ENCODE data around the gene SLC2A4RG. TPM values are rescaled to one million over a fixed set of nuclear protein-coding genes. Genes with fewer than 3 reads are reported as not detected.

SLC2A4RG gene
- total and polyA plus RNA-seq, 2 of the 13 experiments (the other 11 are each of a cell fraction or from before 2014, with no cell fraction given) = 91.4 to 95.9 TPM

DNA sequence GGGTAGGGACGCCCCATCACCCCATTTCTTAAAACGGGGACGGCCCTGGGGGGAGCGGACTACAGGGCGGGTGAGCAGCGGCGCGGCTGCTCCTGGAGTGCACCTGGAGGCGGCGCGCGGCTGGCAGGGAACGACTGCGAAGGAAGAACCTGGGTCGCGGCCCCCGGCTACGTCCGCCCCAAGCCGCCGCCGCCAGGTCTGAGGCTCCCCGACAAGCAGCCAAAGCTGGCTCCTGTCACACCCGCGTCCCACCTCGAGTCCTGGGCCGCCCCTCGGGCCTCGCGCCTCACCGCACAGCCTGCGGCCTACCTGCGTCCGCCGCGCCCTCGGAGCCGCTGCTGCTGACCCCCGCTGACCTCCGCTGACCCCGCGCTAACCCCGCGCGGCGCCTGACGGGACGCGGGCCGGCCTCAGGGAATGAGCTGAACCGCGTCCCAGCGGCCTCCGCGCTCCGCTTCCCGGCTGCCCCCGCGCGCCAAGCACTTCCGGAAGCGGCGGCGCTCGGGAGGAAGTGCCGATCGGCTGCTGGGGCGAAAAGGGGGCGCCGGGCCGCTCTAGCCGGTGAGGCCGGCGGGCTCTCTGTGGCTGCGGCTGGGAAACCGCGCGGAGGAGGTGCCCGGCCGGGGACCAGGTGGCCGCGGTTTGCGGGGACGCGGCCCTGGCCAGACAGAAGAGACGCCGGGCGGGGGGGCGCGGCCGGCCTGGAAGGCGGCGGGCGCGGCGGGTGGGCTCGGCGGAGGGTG, 31.8 kb upstream of the SLC2A4RG start, which contains the start of the genes ARFRP1 and ZGPAT (continued):
- TF ChIP-seq CCAR2 (optimal IDR thresholded peaks at IDR 0.05; ENCODE audit: low read depth, low read length) (no peak), MAFK (conservative IDR thresholded peaks at IDR 0.05 in 1 of 2, IDR thresholded peaks at IDR 0.05 in 1 of 2; ENCODE audit: low read length in 2 of 2) (no peak), KMT2B (CRISPR knock-in tag; IDR thresholded peaks at IDR 0.05) (peak; percentile 88), ZNF790 (CRISPR knock-in tag; IDR thresholded peaks at IDR 0.05; ENCODE audit: borderline replicate concordance) (peak; percentile 95; the same call in 1 of the 2 replicates), ZNF670 (CRISPR knock-in tag; IDR thresholded peaks at IDR 0.05; ENCODE audit: borderline replicate concordance) (peak; percentile 89; the same call in 1 of the 2 replicates), ZNF878 (CRISPR knock-in tag; IDR thresholded peaks at IDR 0.05) (no peak), TBX2 (CRISPR knock-in tag; IDR thresholded peaks at IDR 0.05; ENCODE audit: borderline replicate concordance) (peak; percentile 82), ZNF12 (CRISPR knock-in tag; IDR thresholded peaks at IDR 0.05) (no peak; the same call in 1 of the 2 replicates), RNF2 (conservative IDR thresholded peaks at IDR 0.05; ENCODE audit: low read depth) (peak; percentile 98), ZNF20 (CRISPR knock-in tag; IDR thresholded peaks at IDR 0.05) (no peak), ZNF251 (CRISPR knock-in tag; IDR thresholded peaks at IDR 0.05) (no peak), SRSF1 (optimal IDR thresholded peaks at IDR 0.05; ENCODE audit: low read depth, low read length) (peak; percentile 85), MEIS2 (CRISPR knock-in tag; IDR thresholded peaks at IDR 0.05) (peak; percentile 80), ETV5 (CRISPR knock-in tag; IDR thresholded peaks at IDR 0.05; ENCODE audit: borderline replicate concordance) (peak; percentile 92), ZNF709 (CRISPR knock-in tag; IDR thresholded peaks at IDR 0.05) (peak; percentile 98), MED13 (CRISPR knock-in tag; IDR thresholded peaks at IDR 0.05) (peak; percentile 83; the same call in 1 of the 2 replicates), ZNF564 (CRISPR knock-in tag; IDR thresholded peaks at IDR 0.05) (peak; percentile 94), KDM3A (CRISPR knock-in tag; IDR thresholded peaks at IDR 0.05; ENCODE audit: low read depth) (peak; percentile 64), ZNF513 (CRISPR knock-in tag; conservative IDR thresholded peaks at IDR 0.05) (peak; percentile 100), DR1 (CRISPR knock-in tag; IDR thresholded peaks at IDR 0.05) (peak; percentile 91; the same call in 1 of the 2 replicates), SOX5 (CRISPR knock-in tag; IDR thresholded peaks at IDR 0.05; ENCODE audit: borderline replicate concordance) (peak; percentile 73), ZNF577 (CRISPR knock-in tag; IDR thresholded peaks at IDR 0.05; ENCODE audit: borderline replicate concordance, low read depth) (no peak), ZNF644 (CRISPR knock-in tag; IDR thresholded peaks at IDR 0.05; ENCODE audit: low read depth) (0 out of 2 replicates have a peak, but pooled peaks have one; percentile 21), U2AF2 (IDR thresholded peaks at IDR 0.05; ENCODE audit: low read depth, low read length) (no peak), ZNF543 (CRISPR knock-in tag; IDR thresholded peaks at IDR 0.05) (no peak)
- TF ChIP-seq, protein P1, sequence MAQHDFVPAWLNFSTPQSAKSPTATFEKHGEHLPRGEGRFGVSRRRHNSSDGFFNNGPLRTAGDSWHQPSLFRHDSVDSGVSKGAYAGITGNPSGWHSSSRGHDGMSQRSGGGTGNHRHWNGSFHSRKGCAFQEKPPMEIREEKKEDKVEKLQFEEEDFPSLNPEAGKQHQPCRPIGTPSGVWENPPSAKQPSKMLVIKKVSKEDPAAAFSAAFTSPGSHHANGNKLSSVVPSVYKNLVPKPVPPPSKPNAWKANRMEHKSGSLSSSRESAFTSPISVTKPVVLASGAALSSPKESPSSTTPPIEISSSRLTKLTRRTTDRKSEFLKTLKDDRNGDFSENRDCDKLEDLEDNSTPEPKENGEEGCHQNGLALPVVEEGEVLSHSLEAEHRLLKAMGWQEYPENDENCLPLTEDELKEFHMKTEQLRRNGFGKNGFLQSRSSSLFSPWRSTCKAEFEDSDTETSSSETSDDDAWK (CRISPR knock-in tag; IDR thresholded peaks at IDR 0.05) = no peak
- TF ChIP-seq, protein P2, sequence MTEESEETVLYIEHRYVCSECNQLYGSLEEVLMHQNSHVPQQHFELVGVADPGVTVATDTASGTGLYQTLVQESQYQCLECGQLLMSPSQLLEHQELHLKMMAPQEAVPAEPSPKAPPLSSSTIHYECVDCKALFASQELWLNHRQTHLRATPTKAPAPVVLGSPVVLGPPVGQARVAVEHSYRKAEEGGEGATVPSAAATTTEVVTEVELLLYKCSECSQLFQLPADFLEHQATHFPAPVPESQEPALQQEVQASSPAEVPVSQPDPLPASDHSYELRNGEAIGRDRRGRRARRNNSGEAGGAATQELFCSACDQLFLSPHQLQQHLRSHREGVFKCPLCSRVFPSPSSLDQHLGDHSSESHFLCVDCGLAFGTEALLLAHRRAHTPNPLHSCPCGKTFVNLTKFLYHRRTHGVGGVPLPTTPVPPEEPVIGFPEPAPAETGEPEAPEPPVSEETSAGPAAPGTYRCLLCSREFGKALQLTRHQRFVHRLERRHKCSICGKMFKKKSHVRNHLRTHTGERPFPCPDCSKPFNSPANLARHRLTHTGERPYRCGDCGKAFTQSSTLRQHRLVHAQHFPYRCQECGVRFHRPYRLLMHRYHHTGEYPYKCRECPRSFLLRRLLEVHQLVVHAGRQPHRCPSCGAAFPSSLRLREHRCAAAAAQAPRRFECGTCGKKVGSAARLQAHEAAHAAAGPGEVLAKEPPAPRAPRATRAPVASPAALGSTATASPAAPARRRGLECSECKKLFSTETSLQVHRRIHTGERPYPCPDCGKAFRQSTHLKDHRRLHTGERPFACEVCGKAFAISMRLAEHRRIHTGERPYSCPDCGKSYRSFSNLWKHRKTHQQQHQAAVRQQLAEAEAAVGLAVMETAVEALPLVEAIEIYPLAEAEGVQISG (CRISPR knock-in tag; IDR thresholded peaks at IDR 0.05) = peak; percentile 99

Measured in HepG2 (cell line).